ENCODE data around the gene PPOX.

Gene PPOX

GRCh38 chr1:161153176-161153575 is 13.1 kb upstream of the PPOX start:
- WGBS, 2 experiments, result 39 to 46% methylated on average over 5 to 9 of the region's 9 CpGs
- Histone ChIP-seq H3K27ac (ENCODE audit: insufficient read depth, low read depth, low read length, poor library complexity, severe bottlenecking) (no peak overlapping the region), H3K36me3 (ENCODE audit: control insufficient read depth, insufficient read depth, low read length) (peaks cover 7% of the 10 kb centered on the region), H3K27me3 (ENCODE audit: control insufficient read depth, insufficient read depth, low read length, poor library complexity, severe bottlenecking) (no peaks in the 10 kb centered on the region), H3K9me3 (ENCODE audit: control insufficient read depth, low read length) (no peaks in the 10 kb centered on the region), H3K4me1 (ENCODE audit: control insufficient read depth, insufficient read depth, low read length) (no peaks in the 10 kb centered on the region), H3K4me3 (ENCODE audit: insufficient read depth, low read depth, low read length) (peak overlapping the region; percentile 82)

GRCh38 chr1:161153682-161154337 is 12.4 kb upstream of the PPOX start, which contains the start of gene UFC1:
Gene UFC1 (plus strand): TSS chr1:161153978. CDS start chr1:161153998, 20 bp downstream.
- Histone ChIP-seq H3K9me3 (ENCODE audit: control insufficient read depth, low read length) (no peaks in the 10 kb centered on the region), H3K27me3 (ENCODE audit: control insufficient read depth, insufficient read depth, low read length, poor library complexity, severe bottlenecking) (no peaks in the 10 kb centered on the region), H3K4me1 (ENCODE audit: control insufficient read depth, insufficient read depth, low read length) (no peaks in the 10 kb centered on the region), H3K4me3 (ENCODE audit: insufficient read depth, low read depth, low read length) (peak within 1 kb of the TSS; percentile 82), H3K27ac (ENCODE audit: insufficient read depth, low read depth, low read length, poor library complexity, severe bottlenecking) (peak within 1 kb of the TSS; percentile 92), H3K36me3 (ENCODE audit: control insufficient read depth, insufficient read depth, low read length) (peaks cover 11% of the 10 kb centered on the region)
- 2% methylated on average over 33 of the region's 33 CpGs for WGBS, 2 experiments

DNA sequence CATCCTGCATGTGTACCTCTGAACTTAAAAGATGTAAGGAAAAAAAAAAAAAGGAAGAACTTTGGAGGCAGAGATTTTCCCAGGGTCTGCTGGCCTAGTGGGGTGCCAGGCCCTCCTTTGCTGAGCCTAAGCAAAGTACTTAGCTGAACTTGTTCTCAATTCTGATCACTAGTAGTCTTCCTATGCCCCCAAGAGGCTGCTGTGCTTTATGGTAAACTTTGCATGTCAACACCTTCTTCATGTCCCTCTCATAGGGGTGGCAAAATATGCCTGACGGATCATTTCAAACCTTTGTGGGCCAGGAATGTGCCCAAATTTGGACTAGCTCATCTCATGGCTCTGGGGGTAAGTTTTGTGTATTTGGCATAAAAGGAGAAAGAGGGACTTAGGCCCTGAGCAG is 8.4 kb upstream of the PPOX start:
- no peaks in the 10 kb centered on the region for H3K9me3 ChIP-seq (ENCODE audit: control insufficient read depth, low read length)
- H3K27me3 ChIP-seq (ENCODE audit: control insufficient read depth, insufficient read depth, low read length, poor library complexity, severe bottlenecking), result no peaks in the 10 kb centered on the region
- WGBS, 2 experiments, result 96 to 100% methylated on average over 1 of the region's 1 CpG

DNA sequence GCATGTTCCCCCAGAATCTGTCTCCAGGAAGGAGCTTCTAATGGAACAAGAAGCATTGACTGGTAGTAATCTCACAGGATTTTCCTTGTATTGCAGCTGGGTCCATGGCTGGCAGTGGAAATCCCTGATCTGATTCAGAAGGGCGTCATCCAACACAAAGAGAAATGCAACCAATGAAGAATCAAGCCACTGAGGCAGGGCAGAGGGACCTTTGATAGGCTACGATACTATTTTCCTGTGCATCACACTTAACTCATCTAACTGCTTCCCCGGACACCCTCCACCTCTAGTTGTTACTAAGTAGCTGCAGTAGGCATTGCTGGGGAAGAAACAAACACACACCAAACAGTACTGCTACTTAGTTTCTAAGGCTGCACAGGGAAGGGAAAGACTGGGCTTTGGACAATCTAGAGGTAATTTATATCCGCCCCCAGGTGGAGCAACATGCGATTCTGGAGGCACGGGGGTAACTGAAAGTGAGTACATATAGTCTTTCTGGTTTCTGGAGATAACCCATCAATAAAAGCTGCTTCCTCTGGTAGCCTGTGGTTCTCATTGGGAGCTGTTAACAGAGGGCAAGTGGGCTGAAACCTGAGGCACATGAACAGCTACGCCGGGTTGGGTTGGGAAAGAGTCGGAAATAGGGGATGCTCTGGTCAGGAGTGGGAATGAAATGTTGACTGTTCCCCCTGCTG is 7.8 kb upstream of the PPOX start:
- Histone ChIP-seq H3K27ac (ENCODE audit: insufficient read depth, low read depth, low read length, poor library complexity, severe bottlenecking) (no peak overlapping the region), H3K4me1 (ENCODE audit: control insufficient read depth, insufficient read depth, low read length) (no peaks in the 10 kb centered on the region), H3K9me3 (ENCODE audit: control insufficient read depth, low read length) (no peaks in the 10 kb centered on the region), H3K36me3 (ENCODE audit: control insufficient read depth, insufficient read depth, low read length) (peaks cover 28% of the 10 kb centered on the region), H3K27me3 (ENCODE audit: control insufficient read depth, insufficient read depth, low read length, poor library complexity, severe bottlenecking) (no peaks in the 10 kb centered on the region), H3K4me3 (ENCODE audit: insufficient read depth, low read depth, low read length) (peak overlapping the region; percentile 84)
- 92 to 95% methylated on average over 9 of the region's 9 CpGs for WGBS, 2 experiments

More for the DNA sequence above, 8.4 kb upstream of the PPOX start:
- no peak overlapping the region for H3K4me3 ChIP-seq (ENCODE audit: insufficient read depth, low read depth, low read length)
- no peak overlapping the region for H3K27ac ChIP-seq (ENCODE audit: insufficient read depth, low read depth, low read length, poor library complexity, severe bottlenecking)
- peaks cover 28% of the 10 kb centered on the region for H3K36me3 ChIP-seq (ENCODE audit: control insufficient read depth, insufficient read depth, low read length)
- no peaks in the 10 kb centered on the region for H3K4me1 ChIP-seq (ENCODE audit: control insufficient read depth, insufficient read depth, low read length)

- Histone ChIP-seq H3K4me3 (ENCODE audit: insufficient read depth, low read depth, low read length) (peak within 1 kb of the TSS; percentile 84), H3K9me3 (ENCODE audit: control insufficient read depth, low read length) (no peaks in the 10 kb centered on the region), H3K36me3 (ENCODE audit: control insufficient read depth, insufficient read depth, low read length) (peaks cover 28% of the 10 kb centered on the region), H3K27me3 (ENCODE audit: control insufficient read depth, insufficient read depth, low read length, poor library complexity, severe bottlenecking) (no peaks in the 10 kb centered on the region), H3K4me1 (ENCODE audit: control insufficient read depth, insufficient read depth, low read length) (no peaks in the 10 kb centered on the region), H3K27ac (ENCODE audit: insufficient read depth, low read depth, low read length, poor library complexity, severe bottlenecking) (peak within 1 kb of the TSS; percentile 75)
- WGBS, 2 experiments, result 1 to 3% methylated on average over 60 of the region's 60 CpGs
Measured at GRCh38 chr1:161159087-161159912, 6.9 kb upstream of the PPOX start, which contains the start of gene USP21. Gene USP21 (plus strand): TSS chr1:161159500. CDS start chr1:161160641, 1,141 bp downstream.

DNA sequence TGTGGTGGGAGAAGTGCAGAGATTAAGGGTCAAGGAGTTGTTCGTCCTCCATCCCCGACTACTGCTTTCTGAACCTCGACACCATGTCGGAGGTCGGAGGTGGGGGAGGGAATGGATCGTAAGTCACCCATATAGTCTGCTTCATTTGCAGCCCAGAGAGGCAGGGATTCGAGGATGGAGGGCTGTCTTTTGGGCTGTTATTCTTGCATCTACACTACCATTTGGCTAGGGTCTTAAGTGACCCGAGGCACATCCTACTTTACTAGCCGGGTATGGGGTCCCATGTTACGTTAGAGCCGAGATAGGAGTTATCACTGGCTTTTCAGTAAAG is 6.3 kb upstream of the PPOX start:
- no peaks in the 10 kb centered on the region for H3K4me1 ChIP-seq (ENCODE audit: control insufficient read depth, insufficient read depth, low read length)
- no peaks in the 10 kb centered on the region for H3K9me3 ChIP-seq (ENCODE audit: control insufficient read depth, low read length)
- H3K36me3 ChIP-seq (ENCODE audit: control insufficient read depth, insufficient read depth, low read length), result peaks cover 28% of the 10 kb centered on the region
- H3K27me3 ChIP-seq (ENCODE audit: control insufficient read depth, insufficient read depth, low read length, poor library complexity, severe bottlenecking), result no peaks in the 10 kb centered on the region
- H3K4me3 ChIP-seq (ENCODE audit: insufficient read depth, low read depth, low read length), result peak overlapping the region; percentile 84
- H3K27ac ChIP-seq (ENCODE audit: insufficient read depth, low read depth, low read length, poor library complexity, severe bottlenecking), result no peak overlapping the region
- WGBS, 2 experiments, result 16 to 19% methylated on average over 11 of the region's 11 CpGs

- H3K27me3 ChIP-seq (ENCODE audit: control insufficient read depth, insufficient read depth, low read length, poor library complexity, severe bottlenecking), result no peaks in the 10 kb centered on the region
- H3K4me1 ChIP-seq (ENCODE audit: control insufficient read depth, insufficient read depth, low read length), result no peaks in the 10 kb centered on the region
- no peak overlapping the region for H3K27ac ChIP-seq (ENCODE audit: insufficient read depth, low read depth, low read length, poor library complexity, severe bottlenecking)
- H3K4me3 ChIP-seq (ENCODE audit: insufficient read depth, low read depth, low read length), result no peak overlapping the region
- peaks cover 28% of the 10 kb centered on the region for H3K36me3 ChIP-seq (ENCODE audit: control insufficient read depth, insufficient read depth, low read length)
- WGBS, 2 experiments, result 96 to 97% methylated on average over 22 of the region's 22 CpGs
- no peaks in the 10 kb centered on the region for H3K9me3 ChIP-seq (ENCODE audit: control insufficient read depth, low read length)
Measured at GRCh38 chr1:161160671-161161145, 5.5 kb upstream of the PPOX start.

GRCh38 chr1:161161652-161162051 is 4.6 kb upstream of the PPOX start:
- Histone ChIP-seq H3K4me3 (ENCODE audit: insufficient read depth, low read depth, low read length) (no peak overlapping the region), H3K27me3 (ENCODE audit: control insufficient read depth, insufficient read depth, low read length, poor library complexity, severe bottlenecking) (no peaks in the 10 kb centered on the region), H3K36me3 (ENCODE audit: control insufficient read depth, insufficient read depth, low read length) (peaks cover 28% of the 10 kb centered on the region), H3K4me1 (ENCODE audit: control insufficient read depth, insufficient read depth, low read length) (no peaks in the 10 kb centered on the region), H3K9me3 (ENCODE audit: control insufficient read depth, low read length) (no peaks in the 10 kb centered on the region), H3K27ac (ENCODE audit: insufficient read depth, low read depth, low read length, poor library complexity, severe bottlenecking) (no peak overlapping the region)
- 94 to 96% methylated on average over 5 of the region's 5 CpGs for WGBS, 2 experiments

- no peaks in the 10 kb centered on the region for H3K27me3 ChIP-seq (ENCODE audit: control insufficient read depth, insufficient read depth, low read length, poor library complexity, severe bottlenecking)
- WGBS, 2 experiments, result 92 to 94% methylated on average over 7 of the region's 7 CpGs
- no peaks in the 10 kb centered on the region for H3K9me3 ChIP-seq (ENCODE audit: control insufficient read depth, low read length)
- no peaks in the 10 kb centered on the region for H3K4me1 ChIP-seq (ENCODE audit: control insufficient read depth, insufficient read depth, low read length)
- H3K4me3 ChIP-seq (ENCODE audit: insufficient read depth, low read depth, low read length), result no peak overlapping the region
- H3K36me3 ChIP-seq (ENCODE audit: control insufficient read depth, insufficient read depth, low read length), result peaks cover 28% of the 10 kb centered on the region
- no peak overlapping the region for H3K27ac ChIP-seq (ENCODE audit: insufficient read depth, low read depth, low read length, poor library complexity, severe bottlenecking)
Measured at GRCh38 chr1:161162052-161162451, 4.2 kb upstream of the PPOX start.

- H3K4me3 ChIP-seq (ENCODE audit: insufficient read depth, low read depth, low read length), result no peak overlapping the region
- H3K27me3 ChIP-seq (ENCODE audit: control insufficient read depth, insufficient read depth, low read length, poor library complexity, severe bottlenecking), result no peaks in the 10 kb centered on the region
- H3K36me3 ChIP-seq (ENCODE audit: control insufficient read depth, insufficient read depth, low read length), result peaks cover 25% of the 10 kb centered on the region
- 94% methylated on average over 9 to 10 of the region's 10 CpGs for WGBS, 2 experiments
- no peaks in the 10 kb centered on the region for H3K4me1 ChIP-seq (ENCODE audit: control insufficient read depth, insufficient read depth, low read length)
- H3K27ac ChIP-seq (ENCODE audit: insufficient read depth, low read depth, low read length, poor library complexity, severe bottlenecking), result no peak overlapping the region
- no peaks in the 10 kb centered on the region for H3K9me3 ChIP-seq (ENCODE audit: control insufficient read depth, low read length)
Measured at GRCh38 chr1:161162806-161163205, 3.4 kb upstream of the PPOX start.
